ENCODE measurements around the gene AIPL1. TPM values are rescaled to one million over a fixed set of nuclear protein-coding genes. Genes with fewer than 3 reads are reported as not detected.

The AIPL1 gene
- polyA plus RNA-seq, 3 donors: 0.06 TPM; not detected in 2

GRCh38 chr17:6374761-6375312 lies 60.1 kb downstream of the AIPL1 start:
- DNase-seq: peak; percentile 56

GRCh38 chr17:6374271-6374691 lies 60.6 kb downstream of the AIPL1 start:
- DNase-seq: no peak

Other genes starting within 250 kb of the AIPL1 start
- gene PIMREG, start 9.3 kb upstream of the AIPL1 start, polyA plus RNA-seq (ENCODE audit: insufficient read length in 3 of 3): 10 to 100 TPM; 20.8 to 45.2 (median 30.4) TPM
- 10 to 100 TPM in 1 of 3 donors, 1 to 10 TPM in 2; 8.2 to 10.0 (median 9.8) TPM for gene PITPNM3, start 121.4 kb upstream of the AIPL1 start, polyA plus RNA-seq (ENCODE audit: insufficient read length in 3 of 3)
- 10 to 100 TPM; 34.4 to 46.2 (median 41.4) TPM for gene KIAA0753, start 205.6 kb upstream of the AIPL1 start, polyA plus RNA-seq (ENCODE audit: insufficient read length in 3 of 3)
- gene TXNDC17, start 205.9 kb upstream of the AIPL1 start, polyA plus RNA-seq (ENCODE audit: insufficient read length in 3 of 3): 100 to 1,000 TPM in 1 of 3 donors, 10 to 100 TPM in 2; 78.7 to 100 (median 94.0) TPM
- gene MED31, start 216.5 kb upstream of the AIPL1 start, polyA plus RNA-seq (ENCODE audit: insufficient read length in 3 of 3): 10 to 100 TPM; 23.5 to 26.1 (median 24.1) TPM
- 10 to 100 TPM in 1 of 3 donors, 1 to 10 TPM in 2; 8.8 to 11.0 (median 9.9) TPM for gene C17orf100, start 216.6 kb upstream of the AIPL1 start, polyA plus RNA-seq (ENCODE audit: insufficient read length in 3 of 3)